GM12891 (cell line): Measurements from ENCODE around the gene ALKBH2.

ENCODE experiments used
- PAX5 ChIP-seq: IDR thresholded peaks from 2 replicates; pipeline ENCODE4 v1.6.1; 2011; ENCODE audit warnings: low read length, moderate library complexity, mild to moderate bottlenecking; ENCODE audit not compliant: insufficient read depth, severe bottlenecking
- POLR2A ChIP-seq: IDR thresholded peaks from 2 replicates; pipeline ENCODE4 v1.6.1; 2011; ENCODE audit warnings: low read depth, low read length, control low read depth
- POLR2AphosphoS5 ChIP-seq: IDR thresholded peaks from 2 replicates; pipeline ENCODE4 v1.6.1; 2011; ENCODE audit warnings: low read depth, low read length, control low read depth
- SPI1 ChIP-seq: IDR thresholded peaks from 2 replicates; pipeline ENCODE4 v1.6.1; 2011; ENCODE audit warnings: low read depth, low read length, control low read depth
- TAF1 ChIP-seq: IDR thresholded peaks from 2 replicates; pipeline ENCODE4 v1.6.1; 2011; ENCODE audit warnings: low read depth, low read length, control low read depth

DNA sequence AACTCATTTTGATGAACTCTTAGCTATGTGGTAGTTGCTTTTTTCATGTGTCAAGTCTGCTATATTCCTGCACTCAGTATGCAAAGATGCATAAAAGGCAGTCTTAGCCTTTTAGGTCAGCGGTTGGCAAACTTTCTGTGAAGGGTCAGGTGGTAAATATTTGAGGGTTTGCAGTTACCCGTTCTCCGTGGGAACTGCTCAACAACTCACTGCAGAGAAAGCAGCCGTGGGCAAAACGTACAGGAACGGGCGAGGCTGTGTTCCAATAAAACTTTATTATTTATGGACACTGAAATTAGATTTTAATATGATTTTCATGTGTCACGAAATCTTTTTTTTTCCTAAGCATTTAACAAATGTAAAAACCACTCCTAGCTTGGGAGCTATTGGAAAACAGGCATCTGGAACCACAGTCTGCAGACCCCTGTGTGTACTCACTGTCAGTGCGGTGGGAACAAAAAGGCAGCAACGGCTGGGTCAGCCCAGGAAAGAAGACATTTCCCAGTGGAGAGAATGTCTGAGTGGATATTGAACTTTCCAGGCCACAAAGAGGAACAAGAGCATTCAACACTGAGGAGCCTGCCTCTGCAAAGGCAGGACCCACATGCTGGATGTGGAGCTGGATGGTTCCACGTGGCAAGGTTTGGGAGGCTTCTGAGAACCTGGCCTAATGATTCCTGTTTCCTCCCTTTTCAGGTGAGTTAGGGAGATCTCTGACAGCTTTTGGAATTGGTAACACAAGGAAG is 19.6 kb upstream of the ALKBH2 start:
- TF ChIP-seq SPI1 (no peak), PAX5 (no peak), POLR2A (no peak), POLR2AphosphoS5 (no peak), TAF1 (no peak)
